GM10266 (cell line): ENCODE measurements around the gene RNF26.

Experiments used
- DNase-seq: peaks from one replicate; pipeline ENCODE4 v3.0.0; 2012; ENCODE audit errors: extremely low spot score
- CTCF ChIP-seq: IDR thresholded peaks from 2 replicates; pipeline ENCODE4 v1.5.1; 2012; ENCODE audit warnings: mild to moderate bottlenecking, low read depth; ENCODE audit not compliant: control insufficient read depth, insufficient read depth; ENCODE audit errors: missing control alignments

Gene RNF26

GRCh38 chr11:119330237-119330636 is 4.1 kb upstream of the RNF26 start:
- DNase-seq, result no peak
- no peak for TF ChIP-seq CTCF

GRCh38 chr11:119332111-119332765 is 2.1 kb upstream of the RNF26 start:
- no peak for TF ChIP-seq CTCF
- DNase-seq, result no peak

GRCh38 chr11:119335091-119335654 is 846 bp downstream of the RNF26 start:
- no peak for TF ChIP-seq CTCF
- DNase-seq, result no peak

GRCh38 chr11:119335655-119336543 is 1.6 kb downstream of the RNF26 start:
- no peak for DNase-seq
- no peak for TF ChIP-seq CTCF

GRCh38 chr11:119336744-119337469 is 2.6 kb downstream of the RNF26 start:
- no peak for TF ChIP-seq CTCF

GRCh38 chr11:119337581-119338317 is 3.4 kb downstream of the RNF26 start:
- no peak for DNase-seq
- no peak for TF ChIP-seq CTCF

More at GRCh38 chr11:119336744-119337469, 2.6 kb downstream of the RNF26 start:
- no peak for DNase-seq
